Fibroblast of skin of abdomen (primary cell): ENCODE measurements around the gene ATP6V0E1.
"Not testable (repeated sequence)": the region's sequence is repeated elsewhere in the genome, so short reads cannot be mapped to it uniquely, and the experiment has no call there.

ENCODE experiments used
- DNase-seq: peaks from one replicate; pipeline ENCODE4 v3.0.0-alpha.2; 2013

Gene ATP6V0E1

GRCh38 chr5:173039188-173039587, 55.6 kb downstream of the ATP6V0E1 start:
- DNase-seq = no peak

DNA sequence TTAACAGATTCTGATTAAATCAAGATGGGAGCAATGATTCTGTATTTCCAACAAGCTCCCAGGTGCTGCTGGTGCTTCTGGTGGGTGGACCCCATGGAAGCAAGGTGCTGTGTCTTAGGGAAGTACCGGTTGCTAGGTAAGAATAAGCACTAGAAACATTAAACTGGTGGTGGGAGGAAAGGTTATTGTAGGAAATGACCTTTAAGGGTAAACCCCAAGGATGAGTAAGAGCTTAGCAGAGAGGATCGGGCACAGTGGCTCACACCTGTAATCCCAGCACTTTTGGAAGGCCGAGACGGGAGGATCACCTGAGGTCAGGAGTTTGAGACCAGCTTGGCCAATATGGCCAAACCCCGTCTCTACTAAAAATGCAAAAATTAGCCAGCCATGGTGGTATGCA, 56.4 kb downstream of the ATP6V0E1 start:
- no peak for DNase-seq

DNA sequence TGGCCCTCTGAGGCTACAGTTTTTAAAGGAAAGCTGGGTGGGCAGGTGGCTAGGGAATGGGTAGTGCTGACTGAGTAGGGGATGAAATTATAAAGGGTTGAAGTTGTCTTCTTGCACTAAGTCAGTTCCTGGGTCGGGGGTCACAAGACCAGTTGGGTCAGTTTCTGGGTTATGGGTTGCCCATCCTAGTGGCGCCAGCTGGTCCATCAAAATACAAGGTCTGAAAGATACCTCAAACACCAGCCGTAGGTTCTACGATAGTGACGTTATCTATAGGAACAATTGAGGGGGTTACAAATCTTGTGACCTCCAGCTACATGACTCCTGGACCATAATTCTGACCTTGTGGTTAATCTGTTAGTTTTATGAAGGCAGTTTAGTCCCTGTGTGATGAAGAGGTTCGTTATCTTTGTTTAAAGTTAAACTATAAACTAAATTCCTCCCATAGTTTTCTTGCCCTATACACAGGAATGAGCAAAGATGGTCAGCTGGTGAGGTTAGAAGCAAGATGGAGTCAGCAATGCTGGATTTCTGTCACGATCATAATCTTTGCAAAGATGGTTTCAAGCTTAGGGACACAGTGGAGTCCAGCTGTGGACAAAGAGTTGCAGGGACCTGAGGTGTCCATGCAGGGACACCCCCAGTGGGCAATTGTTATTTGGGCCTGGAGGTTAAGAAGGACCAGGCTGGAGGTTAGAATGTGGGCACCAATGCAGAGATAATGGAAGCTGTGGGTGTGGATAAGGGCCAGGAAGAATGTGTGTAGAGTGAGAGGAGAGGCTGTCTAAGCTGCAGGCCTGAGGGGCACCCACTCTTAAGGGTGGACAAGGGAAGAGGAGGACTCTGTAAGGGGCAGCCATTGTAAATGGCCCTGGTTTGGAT, 58.6 kb downstream of the ATP6V0E1 start:
- no peak for DNase-seq

GRCh38 chr5:173042763-173043107, 59.2 kb downstream of the ATP6V0E1 start:
- no peak for DNase-seq

GRCh38 chr5:173045474-173045873, 61.9 kb downstream of the ATP6V0E1 start:
- DNase-seq = no peak

- not testable (repeated sequence) for DNase-seq
Measured at GRCh38 chr5:173047096-173047837, 63.7 kb downstream of the ATP6V0E1 start.

- no peak for DNase-seq
Measured at GRCh38 chr5:173047838-173048105, 64.2 kb downstream of the ATP6V0E1 start.

DNA sequence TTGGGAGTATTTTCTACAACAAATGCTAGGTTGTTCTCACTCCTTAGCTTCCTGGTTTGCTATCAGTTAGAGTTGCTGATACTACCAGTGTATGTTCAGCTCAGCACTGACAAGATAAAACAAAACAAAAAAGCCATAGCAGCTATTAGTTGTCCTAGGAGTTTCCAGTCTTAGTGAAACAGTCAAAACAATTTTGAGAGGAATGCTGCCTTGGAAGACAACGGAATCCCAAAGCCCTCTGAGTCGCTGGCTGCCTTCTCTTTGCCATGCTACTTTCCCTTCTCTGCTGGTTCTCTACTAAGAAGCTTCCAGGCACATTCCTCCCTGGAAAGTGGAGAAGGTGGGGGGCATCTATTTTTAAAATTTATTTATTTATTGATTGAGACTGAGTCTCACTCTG, 67.2 kb downstream of the ATP6V0E1 start:
- DNase-seq = peak; percentile 29

DNA sequence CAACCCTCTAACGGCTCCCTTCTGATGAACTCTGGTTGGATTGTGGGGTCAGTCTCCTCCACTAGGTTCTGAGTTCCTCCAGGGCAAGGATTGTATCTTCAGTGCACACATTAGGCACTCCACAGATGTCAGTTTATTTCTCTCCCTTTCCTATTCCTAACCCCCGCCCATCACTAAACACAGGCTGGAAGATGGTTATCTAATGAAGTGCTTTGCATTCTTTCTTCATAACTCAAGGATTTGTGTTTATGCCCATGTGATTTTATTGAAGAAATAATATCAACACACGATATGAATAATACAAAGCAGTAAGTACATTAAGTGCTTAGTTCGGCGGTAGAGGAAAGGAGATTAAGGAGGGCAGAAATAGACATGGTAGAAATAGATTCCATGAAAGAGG, 68.2 kb downstream of the ATP6V0E1 start:
- DNase-seq = peak; percentile 38

- peak; percentile 38 for DNase-seq
Measured at GRCh38 chr5:173053041-173053440, 69.5 kb downstream of the ATP6V0E1 start.

DNA sequence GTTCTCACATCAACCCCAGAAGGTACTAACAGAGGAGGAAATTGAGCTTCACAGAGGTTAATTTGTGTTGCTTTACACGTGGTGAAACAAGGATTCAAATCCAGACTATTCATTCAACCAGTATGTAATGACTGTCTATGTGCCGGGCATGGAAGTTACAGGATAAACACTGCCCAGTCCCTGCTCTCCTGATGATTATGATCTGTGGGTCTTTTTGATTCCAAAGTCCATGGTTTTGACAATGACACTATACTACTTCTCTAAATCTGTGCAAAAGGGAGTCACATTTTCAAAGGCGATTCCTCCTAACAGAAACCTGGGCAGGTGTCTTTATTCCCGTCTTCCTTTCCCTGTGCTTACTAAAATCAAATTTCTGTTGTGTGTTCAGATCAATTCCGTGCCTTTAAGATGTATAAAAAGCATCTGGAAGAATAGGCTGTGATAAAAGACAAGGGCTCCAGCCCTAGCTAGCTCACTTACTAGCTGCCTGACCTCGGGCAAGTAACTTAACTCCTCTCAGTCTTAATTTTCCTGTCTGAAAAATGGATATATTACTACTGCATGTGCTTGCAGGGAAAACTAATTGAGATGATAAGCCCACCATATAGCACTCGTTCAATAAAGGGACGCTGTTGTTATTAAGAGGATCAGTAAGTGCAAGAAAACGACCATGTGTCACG, 71.6 kb downstream of the ATP6V0E1 start:
- no peak for DNase-seq

GRCh38 chr5:173055722-173055982, 72.1 kb downstream of the ATP6V0E1 start:
- DNase-seq = no peak

DNA sequence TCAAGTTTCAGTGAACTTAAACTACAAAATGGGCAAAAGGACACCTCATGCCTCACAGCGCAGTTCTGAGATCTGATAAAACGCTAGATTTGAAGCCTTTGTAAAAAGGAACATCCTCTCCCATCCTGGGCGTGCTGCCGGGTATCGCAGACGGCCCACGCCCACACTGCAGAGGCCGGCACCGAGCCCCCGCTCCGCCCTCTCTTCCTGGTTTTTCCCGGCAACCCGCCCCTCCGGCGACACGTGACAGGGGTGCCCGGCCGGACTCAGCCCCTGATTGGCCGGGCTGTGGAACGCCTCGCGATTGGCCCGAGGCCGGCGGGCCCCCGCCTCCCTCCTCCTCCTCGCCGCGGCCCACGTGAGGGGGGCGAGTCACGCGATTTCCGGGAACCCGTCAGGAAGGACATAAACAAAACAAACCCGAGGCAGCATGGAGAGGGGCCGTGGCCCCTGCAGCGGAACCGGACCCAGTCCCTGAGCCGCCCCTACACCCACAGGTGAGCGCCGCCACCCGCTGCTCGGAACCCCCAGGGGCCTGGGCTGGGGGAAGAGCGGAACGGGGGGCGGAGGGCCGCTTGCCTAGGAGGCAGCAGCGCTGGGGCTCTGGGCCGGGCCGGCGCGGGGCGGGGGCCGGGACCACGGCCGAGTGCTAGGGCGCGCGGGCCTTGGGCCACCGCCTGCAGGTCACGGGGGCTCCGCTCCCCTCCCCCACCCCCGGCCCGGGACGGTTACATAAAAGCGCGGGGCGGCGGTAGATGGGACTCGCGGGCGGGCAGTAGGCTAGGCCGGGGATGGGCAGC, 72.6 kb downstream of the ATP6V0E1 start, which contains the start of gene CREBRF:
Gene CREBRF, plus strand, starts transcription at position 370 of the 800 bp plus-strand sequence. CDS start 24,424 bp downstream, outside the sequence.
- peak; percentile 96 for DNase-seq

DNA sequence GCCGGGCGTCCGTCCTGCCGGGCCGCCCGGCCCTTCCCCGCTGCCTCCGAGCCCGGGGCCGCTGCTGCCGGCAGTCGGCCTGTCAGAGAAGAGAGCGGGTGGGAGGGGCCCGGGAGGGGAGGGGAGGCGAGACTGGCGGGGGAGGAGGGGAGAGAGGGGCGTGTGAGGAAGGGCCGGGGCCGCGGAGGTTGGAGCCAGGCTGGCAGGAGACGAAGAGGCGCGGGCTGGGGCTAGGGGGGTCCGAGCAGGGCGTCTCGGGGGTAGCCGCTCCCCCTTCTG, 73.2 kb downstream of the ATP6V0E1 start:
- DNase-seq = no peak

DNA sequence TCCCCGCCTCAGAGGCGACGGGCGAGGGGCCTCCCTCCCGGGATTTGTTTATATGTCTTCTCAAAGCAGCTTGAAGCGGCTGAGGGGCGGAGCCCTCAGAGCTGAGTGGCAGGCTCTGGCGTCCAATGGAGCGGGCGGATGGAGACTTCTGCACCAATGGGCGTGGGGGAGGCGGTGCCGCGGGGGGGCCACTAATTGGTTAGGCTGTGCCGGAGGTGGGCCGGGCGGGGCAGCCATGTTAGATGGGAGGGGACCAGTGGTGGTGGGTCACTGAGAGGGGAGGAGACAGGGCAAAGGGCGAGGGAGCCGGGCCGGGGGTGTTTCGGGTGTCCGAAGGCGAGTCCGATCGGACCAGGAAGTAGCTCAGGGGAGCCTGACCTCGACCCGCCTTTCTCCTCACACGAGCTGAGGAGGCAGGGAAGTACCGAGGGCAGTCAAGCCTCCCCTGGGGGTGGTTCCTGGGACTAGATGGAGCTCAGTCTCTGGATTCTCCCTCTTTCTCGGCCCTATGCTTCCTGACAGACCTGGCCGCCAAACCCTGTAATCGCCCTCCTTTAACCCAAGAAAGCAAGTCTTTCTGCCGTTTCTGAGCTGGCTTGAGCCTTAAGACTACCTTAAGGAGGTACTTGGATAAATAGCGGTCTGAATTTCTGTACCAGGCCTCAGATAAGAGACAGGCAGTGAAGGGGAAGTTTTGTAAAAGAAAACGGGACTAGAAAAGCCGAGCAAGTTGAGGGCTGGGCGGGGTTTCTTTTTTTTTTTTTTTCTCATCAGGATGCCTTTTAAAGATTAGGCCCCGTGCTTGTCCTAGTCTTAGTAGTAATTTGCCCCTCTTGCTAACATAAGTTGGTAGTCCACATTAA, 73.7 kb downstream of the ATP6V0E1 start:
- peak; percentile 98 for DNase-seq

DNA sequence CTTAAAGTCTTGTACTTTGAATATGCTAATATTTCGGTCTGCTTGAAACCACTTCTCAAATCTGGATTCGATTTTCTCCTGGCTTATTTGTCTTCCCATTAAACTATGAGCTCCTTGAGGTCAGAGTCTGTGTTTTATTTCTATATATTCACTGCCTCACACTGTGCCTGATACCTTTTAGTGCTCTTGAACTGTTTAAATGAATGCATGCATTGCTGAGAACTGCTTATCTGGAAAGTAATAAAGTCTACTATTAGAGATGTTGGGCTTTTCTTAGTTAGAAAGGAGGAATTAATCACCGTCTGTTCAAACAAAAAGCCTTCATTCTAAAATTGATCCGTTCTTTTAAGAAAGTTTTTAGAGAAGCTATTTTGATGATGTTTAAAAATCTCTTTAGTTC, 78.6 kb downstream of the ATP6V0E1 start:
- no peak for DNase-seq

DNA sequence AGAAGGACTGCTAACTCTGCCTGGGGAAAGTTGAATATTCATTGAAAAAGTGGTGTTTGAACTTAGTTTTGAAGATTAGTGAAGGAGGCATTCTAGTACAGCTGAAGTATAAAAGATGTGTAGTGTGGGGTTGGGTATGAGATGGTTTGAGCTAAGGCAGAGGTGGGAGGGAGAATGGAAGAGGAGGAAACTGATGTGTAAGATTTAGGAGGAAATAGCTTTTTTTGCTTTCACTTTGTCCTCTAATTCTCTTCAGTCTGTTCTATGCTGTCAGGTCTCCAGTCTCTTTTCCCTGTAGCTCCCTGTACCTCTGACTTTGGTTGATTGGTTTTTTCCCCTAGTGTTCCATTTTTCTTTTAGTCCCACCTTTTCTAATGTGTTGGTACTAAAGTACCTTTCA, 81.6 kb downstream of the ATP6V0E1 start:
- no peak for DNase-seq

- no peak for DNase-seq
Measured at GRCh38 chr5:173069671-173070070, 86.1 kb downstream of the ATP6V0E1 start.

DNA sequence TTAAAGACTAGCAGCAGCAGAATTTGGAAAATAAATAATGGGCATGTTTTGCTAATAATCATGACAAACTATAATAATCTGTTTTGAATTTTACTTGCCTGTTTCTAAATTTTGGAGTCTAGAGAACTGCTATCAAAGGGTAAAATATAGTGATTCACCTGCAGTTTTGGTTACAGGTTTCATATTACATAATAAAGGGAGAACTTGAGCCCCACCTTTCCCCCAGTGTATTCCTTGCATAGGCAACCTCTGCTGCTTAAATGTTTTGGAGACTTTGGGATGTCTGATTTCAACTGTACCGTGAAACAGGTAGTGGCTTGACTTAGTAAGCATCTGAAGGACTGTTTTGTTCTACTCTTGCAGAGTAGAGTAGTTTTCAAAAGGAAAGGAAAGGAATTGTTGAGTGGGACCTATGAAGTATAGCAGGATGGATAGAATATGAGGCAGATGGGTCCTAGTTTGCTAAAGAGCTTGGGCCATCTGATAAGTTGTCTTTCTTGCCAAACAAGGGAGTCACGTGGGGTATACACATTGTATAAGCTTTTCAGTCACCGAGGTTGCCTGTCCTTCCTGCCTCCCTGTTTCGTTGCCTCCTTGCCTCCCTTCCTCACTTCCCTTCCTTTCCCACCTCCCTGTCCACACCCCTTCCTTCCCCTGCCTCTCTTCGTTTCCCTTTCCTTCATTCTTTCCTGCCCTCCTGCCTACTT, 91.7 kb downstream of the ATP6V0E1 start:
- no peak for DNase-seq

GRCh38 chr5:173075970-173076369, 92.4 kb downstream of the ATP6V0E1 start:
- DNase-seq = no peak

DNA sequence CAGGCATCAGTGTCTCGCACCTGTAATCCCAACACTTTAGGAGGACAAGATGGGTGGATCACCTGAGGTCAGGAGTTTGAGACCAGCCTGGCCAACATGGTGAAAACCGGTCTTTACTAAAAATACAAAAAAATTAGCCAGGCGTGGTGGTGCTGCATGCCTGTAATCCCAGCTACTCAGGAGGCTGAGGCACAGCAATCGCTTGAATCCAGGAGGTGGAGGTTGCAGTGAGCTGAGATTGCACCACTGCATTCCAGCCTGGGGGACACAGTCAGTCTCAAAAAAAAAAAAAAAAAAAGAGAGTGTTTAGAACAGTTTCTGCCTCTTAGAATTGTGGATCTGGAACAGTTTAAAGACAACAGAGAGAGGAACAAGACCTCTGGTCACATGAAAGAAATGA, 92.9 kb downstream of the ATP6V0E1 start:
- not testable (repeated sequence) for DNase-seq

DNA sequence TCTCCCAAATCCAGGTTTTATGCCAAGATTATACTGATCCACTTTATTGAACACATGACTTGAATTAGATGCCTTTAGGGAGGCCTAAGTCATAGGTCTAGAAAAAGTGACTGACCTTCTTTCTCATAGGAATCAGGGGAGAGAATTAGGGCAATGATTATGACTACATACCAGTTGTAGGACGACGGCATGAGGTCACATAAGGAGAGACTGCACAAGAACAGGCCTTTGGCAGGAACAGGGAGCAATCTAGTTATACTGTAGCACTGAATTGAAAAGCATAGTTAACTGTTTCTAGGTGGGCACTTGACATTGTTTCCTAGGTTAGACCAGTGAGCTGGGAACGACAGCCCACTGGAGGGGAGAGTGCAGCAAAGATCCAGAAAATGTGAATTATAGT, 95.3 kb downstream of the ATP6V0E1 start:
- DNase-seq = no peak
